H9 (cell line): ENCODE results near the gene CACFD1. TPM values are rescaled to one million over a fixed set of nuclear protein-coding genes. Genes with fewer than 3 reads are reported as not detected.

ENCODE experiments used
- DNase-seq: peaks from one replicate; pipeline ENCODE4 v3.0.0-alpha.2; 2017
- H2AFZ ChIP-seq: one replicate; pipeline ENCODE4 v1.6.1; 2013; ENCODE audit warnings: mild to moderate bottlenecking, low read length, control low read depth, moderate library complexity
- H2AK5ac ChIP-seq: 2 replicates; pipeline ENCODE4 v1.6.1; 2013; ENCODE audit warnings: low read length, control low read depth, mixed read lengths; ENCODE audit not compliant: insufficient read length
- H2BK120ac ChIP-seq: one replicate; pipeline ENCODE4 v1.6.1; 2013; ENCODE audit warnings: low read depth, mild to moderate bottlenecking, low read length, control low read depth, inconsistent platforms; ENCODE audit not compliant: poor library complexity, severe bottlenecking
- H2BK12ac ChIP-seq: 2 replicates; pipeline ENCODE4 v1.6.1; 2013; ENCODE audit warnings: low read length, control low read depth, mixed read lengths, low read depth; ENCODE audit not compliant: insufficient read length
- H2BK15ac ChIP-seq: 2 replicates; pipeline ENCODE4 v1.6.1; 2013; ENCODE audit warnings: low read depth, low read length, control low read depth
- H2BK20ac ChIP-seq: one replicate; pipeline ENCODE4 v1.6.1; 2013; ENCODE audit warnings: low read depth, mild to moderate bottlenecking, low read length, control low read depth, inconsistent platforms; ENCODE audit not compliant: poor library complexity, severe bottlenecking
- H2BK5ac ChIP-seq: 2 replicates; pipeline ENCODE4 v1.6.1; 2013; ENCODE audit warnings: low read length, control low read depth, mixed read lengths; ENCODE audit not compliant: insufficient read length
- H3K14ac ChIP-seq: 2 replicates; pipeline ENCODE4 v1.6.1; 2013; ENCODE audit warnings: low read length, control low read depth; ENCODE audit not compliant: insufficient read depth
- H3K18ac ChIP-seq: 2 replicates; pipeline ENCODE4 v1.6.1; 2013; ENCODE audit warnings: low read depth, mild to moderate bottlenecking, mixed read lengths, low read length, control low read depth; ENCODE audit not compliant: insufficient read length
- H3K23ac ChIP-seq: 2 replicates; pipeline ENCODE4 v1.6.1; 2013; ENCODE audit warnings: low read length, control low read depth, mixed read lengths, low read depth; ENCODE audit not compliant: insufficient read length
- H3K23me2 ChIP-seq: 2 replicates; pipeline ENCODE4 v1.6.1; 2013; ENCODE audit warnings: low read depth, mild to moderate bottlenecking, mixed read lengths, low read length, control low read depth; ENCODE audit not compliant: insufficient read length, poor library complexity, severe bottlenecking
- H3K27ac ChIP-seq: 2 replicates; pipeline ENCODE4 v1.5.1; 2013; ENCODE audit warnings: low read length, control low read depth, mixed read lengths, low read depth; ENCODE audit not compliant: insufficient read length
- H3K27me3 ChIP-seq: 2 replicates; pipeline ENCODE4 v1.6.1; 2013; ENCODE audit warnings: low read length, control low read depth, inconsistent platforms; ENCODE audit not compliant: insufficient read depth
- H3K4ac ChIP-seq: 2 replicates; pipeline ENCODE4 v1.6.1; 2013; ENCODE audit warnings: low read depth, mild to moderate bottlenecking, control low read depth, inconsistent platforms, low read length, moderate library complexity
- H3K4me1 ChIP-seq: 2 replicates; pipeline ENCODE4 v1.6.1; 2013; ENCODE audit warnings: low read length, control low read depth, inconsistent platforms; ENCODE audit not compliant: insufficient read depth
- H3K4me2 ChIP-seq: 2 replicates; pipeline ENCODE4 v1.6.1; 2013; ENCODE audit warnings: low read length, control low read depth, mixed read lengths; ENCODE audit not compliant: insufficient read length, insufficient read depth
- H3K56ac ChIP-seq: 2 replicates; pipeline ENCODE4 v1.6.1; 2013; ENCODE audit warnings: low read depth, mild to moderate bottlenecking, mixed read lengths, low read length, control low read depth; ENCODE audit not compliant: insufficient read length
- H3K79me1 ChIP-seq: 2 replicates; pipeline ENCODE4 v1.6.1; 2013; ENCODE audit warnings: low read depth, mild to moderate bottlenecking, moderate library complexity, low read length, control low read depth, inconsistent platforms; ENCODE audit not compliant: insufficient read depth, poor library complexity, severe bottlenecking
- H3K79me2 ChIP-seq: 2 replicates; pipeline ENCODE4 v1.6.1; 2013; ENCODE audit warnings: low read length, control low read depth, inconsistent platforms; ENCODE audit not compliant: insufficient read depth
- H3K9ac ChIP-seq: 2 replicates; pipeline ENCODE4 v1.6.1; 2013; ENCODE audit warnings: low read length, control low read depth, mixed read lengths; ENCODE audit not compliant: insufficient read length; ENCODE audit errors: extremely low read depth
- H3K9me3 ChIP-seq: one replicate; pipeline ENCODE4 v1.6.1; 2013; ENCODE audit warnings: low read depth, low read length, inconsistent platforms; ENCODE audit not compliant: control insufficient read depth
- H3T11ph ChIP-seq: one replicate; pipeline ENCODE4 v1.6.1; 2013; ENCODE audit warnings: mild to moderate bottlenecking, low read length, control low read depth, inconsistent platforms
- H4K20me1 ChIP-seq: one replicate; pipeline ENCODE4 v1.6.1; 2013; ENCODE audit not compliant: control insufficient read depth, insufficient read length, insufficient read depth
- H4K5ac ChIP-seq: 2 replicates; pipeline ENCODE4 v1.6.1; 2013; ENCODE audit warnings: low read depth, mild to moderate bottlenecking, mixed read lengths, low read length, control low read depth; ENCODE audit not compliant: insufficient read length
- H4K8ac ChIP-seq: replicated peaks from 2 replicates; pipeline ENCODE4 v1.6.1; 2013; ENCODE audit warnings: low read length, control low read depth, mixed read lengths, low read depth; ENCODE audit not compliant: insufficient read length
- H4K91ac ChIP-seq: 2 replicates; pipeline ENCODE4 v1.6.1; 2013; ENCODE audit warnings: low read depth, mild to moderate bottlenecking, moderate library complexity, mixed read lengths, low read length, control low read depth; ENCODE audit not compliant: insufficient read length
- H3K27ac Mint-ChIP-seq, 3 experiments: 2 replicates in 2 of 3; 3 replicates in 1 of 3; pipeline ENCODE4 v1.8.0; 2020 to 2021; ENCODE audit warnings: mixed read lengths in 3 of 3, mild to moderate bottlenecking in 1 of 3, moderate library complexity in 1 of 3
- H3K27me3 Mint-ChIP-seq: 2 replicates; pipeline ENCODE4 v1.8.0; 2021; ENCODE audit warnings: low read depth, mild to moderate bottlenecking, moderate library complexity, mixed read lengths
- H3K36me3 Mint-ChIP-seq, 3 experiments: 2 replicates in 2 of 3; 3 replicates in 1 of 3; pipeline ENCODE4 v1.8.0; 2020 to 2021; ENCODE audit warnings: low read depth in 3 of 3, mixed read lengths in 3 of 3; ENCODE audit not compliant: insufficient read depth in 1 of 3
- H3K4me1 Mint-ChIP-seq, 2 experiments: 2 replicates each; pipeline ENCODE4 v1.8.0; 2020; ENCODE audit warnings: mixed read lengths in 2 of 2
- H3K4me3 Mint-ChIP-seq, 2 experiments: 2 replicates in 1 of 2; 3 replicates in 1 of 2; pipeline ENCODE4 v1.8.0; 2020 to 2021; ENCODE audit warnings: mild to moderate bottlenecking in 2 of 2, mixed read lengths in 2 of 2, moderate library complexity in 1 of 2
- H3K9me3 Mint-ChIP-seq, 2 experiments: 2 replicates in 1 of 2; 3 replicates in 1 of 2; pipeline ENCODE4 v1.8.0; 2020; ENCODE audit warnings: mild to moderate bottlenecking in 2 of 2, mixed read lengths in 2 of 2, moderate library complexity in 1 of 2
- WGBS: extraction: QIAGEN DNeasy Blood & Tissue Kit; methylation state at CpG from one replicate; pipeline ENCODE4 v1.1.7; 2013; ENCODE audit warnings: missing lambda C conversion rate, low lambda C conversion rate, mixed read lengths; ENCODE audit not compliant: insufficient read length; ENCODE audit errors: extremely low coverage; 5-methylcytosine and 5-hydroxymethylcytosine counted together
- total RNA-seq: library from RNA; stranded (reverse); gene quantifications from 2 replicates; pipeline ENCODE4 v1.2.1, GENCODE V29; 2021
- TF ChIP-seq, protein P1 (sequence below): fragments of 200-600 bp; sonication (generic); conservative IDR thresholded peaks from 3 replicates; pipeline ENCODE4 v1.8.0; 2021; ENCODE audit warnings: antibody characterized with exemption, mild to moderate bottlenecking

CACFD1 gene
- total RNA-seq, 1 experiment from 2014 or later = 20.0 TPM

DNA sequence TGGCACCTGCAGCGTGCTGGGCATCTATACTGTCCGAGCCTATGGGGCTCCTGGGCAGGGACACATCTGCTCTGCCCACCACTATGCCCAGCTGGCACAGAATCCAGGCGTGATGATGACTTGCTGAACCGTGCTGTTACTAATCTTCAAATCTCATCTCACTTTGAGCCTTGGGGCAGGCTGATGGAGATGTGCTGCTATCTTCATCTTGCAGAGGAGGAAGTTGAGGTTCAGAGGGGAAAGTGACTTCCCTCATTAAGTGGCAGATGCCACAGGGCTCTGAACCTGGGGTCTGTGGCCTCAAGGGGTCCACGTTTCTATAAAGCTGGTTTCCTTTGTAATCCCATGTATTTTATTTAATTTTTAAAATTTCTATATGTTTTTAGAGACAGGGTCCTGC lies 14.4 kb downstream of the CACFD1 start:
- Histone ChIP-seq H4K8ac (no peak overlapping the region), H3K9me3 (no peaks in the 10 kb centered on the region), H2BK20ac (no peak overlapping the region), H2BK15ac (no peak overlapping the region), H3K23me2 (peaks cover 8% of the 10 kb centered on the region), H2BK5ac (no peak overlapping the region), H3T11ph (no peak overlapping the region), H3K4me2 (no peak overlapping the region), H2BK12ac (no peak overlapping the region), H3K4me1 (0 out of 2 replicates have a peak, but pooled peaks cover 2% of the 10 kb centered on the region), H3K79me2 (no peaks in the 10 kb centered on the region; the same call in 1 of the 2 replicates), H3K27me3 (no peaks in the 10 kb centered on the region), H3K4ac (no peak overlapping the region), H3K18ac (no peak overlapping the region), H3K79me1 (no peaks in the 10 kb centered on the region), H3K9ac (no peak overlapping the region), H4K5ac (no peak overlapping the region), H2BK120ac (no peak overlapping the region), H3K14ac (no peak overlapping the region), H2AK5ac (no peak overlapping the region), H3K56ac (no peak overlapping the region), H4K91ac (no peak overlapping the region), H3K23ac (no peak overlapping the region), H3K27ac (no peak overlapping the region), H4K20me1 (no peaks in the 10 kb centered on the region), H2AFZ (no peak overlapping the region)
- Mint-ChIP-seq H3K27me3 (no peaks in the 10 kb centered on the region), H3K4me3 (no peak overlapping the region), H3K36me3 (peaks cover 11 to 20% (median 12%) of the 10 kb centered on the region in 3 experiments; a peak in 6 of 7 replicates), H3K4me1 (peaks cover 4 to 5% of the 10 kb centered on the region in 2 experiments), H3K9me3 (no peaks in the 10 kb centered on the region), H3K27ac (no peak overlapping the region)
- no peak for DNase-seq
- TF ChIP-seq, protein P1, sequence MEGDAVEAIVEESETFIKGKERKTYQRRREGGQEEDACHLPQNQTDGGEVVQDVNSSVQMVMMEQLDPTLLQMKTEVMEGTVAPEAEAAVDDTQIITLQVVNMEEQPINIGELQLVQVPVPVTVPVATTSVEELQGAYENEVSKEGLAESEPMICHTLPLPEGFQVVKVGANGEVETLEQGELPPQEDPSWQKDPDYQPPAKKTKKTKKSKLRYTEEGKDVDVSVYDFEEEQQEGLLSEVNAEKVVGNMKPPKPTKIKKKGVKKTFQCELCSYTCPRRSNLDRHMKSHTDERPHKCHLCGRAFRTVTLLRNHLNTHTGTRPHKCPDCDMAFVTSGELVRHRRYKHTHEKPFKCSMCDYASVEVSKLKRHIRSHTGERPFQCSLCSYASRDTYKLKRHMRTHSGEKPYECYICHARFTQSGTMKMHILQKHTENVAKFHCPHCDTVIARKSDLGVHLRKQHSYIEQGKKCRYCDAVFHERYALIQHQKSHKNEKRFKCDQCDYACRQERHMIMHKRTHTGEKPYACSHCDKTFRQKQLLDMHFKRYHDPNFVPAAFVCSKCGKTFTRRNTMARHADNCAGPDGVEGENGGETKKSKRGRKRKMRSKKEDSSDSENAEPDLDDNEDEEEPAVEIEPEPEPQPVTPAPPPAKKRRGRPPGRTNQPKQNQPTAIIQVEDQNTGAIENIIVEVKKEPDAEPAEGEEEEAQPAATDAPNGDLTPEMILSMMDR = no peak
- no CpG with 5 or more reads among the region's 5 CpGs for WGBS
